NCI-H2081 (cell line): ENCODE results near the gene MAP2K2.

Source experiments
- DNase-seq, 2 experiments: peaks; one replicate each; lab custom pipeline; 2025; lab: John Stamatoyannopoulos, UW

The MAP2K2 gene

DNA sequence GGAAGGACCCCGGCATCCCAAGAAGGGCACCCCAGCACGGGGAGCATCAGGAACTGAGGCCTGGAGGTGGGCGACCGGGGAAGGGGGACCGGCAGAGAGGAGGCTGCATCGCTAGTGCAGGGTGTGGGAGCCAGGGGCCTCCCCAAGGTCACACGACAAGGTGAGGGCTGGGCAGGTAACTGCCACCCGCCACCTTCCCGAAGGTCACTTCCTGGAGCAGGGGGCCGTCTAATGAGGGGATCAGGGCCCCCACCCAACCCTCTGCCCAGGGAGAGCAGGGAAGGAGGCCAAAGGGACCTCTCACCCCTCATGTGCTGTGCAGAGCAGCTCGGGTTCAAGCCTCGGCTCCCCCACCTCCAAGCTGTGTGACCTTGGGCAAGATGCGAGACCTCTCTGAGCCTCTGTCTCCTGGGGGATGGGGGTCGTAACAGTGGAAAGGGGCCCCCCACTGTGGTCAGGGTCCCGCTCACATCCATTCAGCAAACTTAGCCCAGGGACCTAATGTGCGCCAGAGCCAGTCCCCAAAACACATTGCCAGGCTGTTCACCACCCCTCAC lies 63.2 kb downstream of the MAP2K2 start:
- DNase-seq = no peak

DNA sequence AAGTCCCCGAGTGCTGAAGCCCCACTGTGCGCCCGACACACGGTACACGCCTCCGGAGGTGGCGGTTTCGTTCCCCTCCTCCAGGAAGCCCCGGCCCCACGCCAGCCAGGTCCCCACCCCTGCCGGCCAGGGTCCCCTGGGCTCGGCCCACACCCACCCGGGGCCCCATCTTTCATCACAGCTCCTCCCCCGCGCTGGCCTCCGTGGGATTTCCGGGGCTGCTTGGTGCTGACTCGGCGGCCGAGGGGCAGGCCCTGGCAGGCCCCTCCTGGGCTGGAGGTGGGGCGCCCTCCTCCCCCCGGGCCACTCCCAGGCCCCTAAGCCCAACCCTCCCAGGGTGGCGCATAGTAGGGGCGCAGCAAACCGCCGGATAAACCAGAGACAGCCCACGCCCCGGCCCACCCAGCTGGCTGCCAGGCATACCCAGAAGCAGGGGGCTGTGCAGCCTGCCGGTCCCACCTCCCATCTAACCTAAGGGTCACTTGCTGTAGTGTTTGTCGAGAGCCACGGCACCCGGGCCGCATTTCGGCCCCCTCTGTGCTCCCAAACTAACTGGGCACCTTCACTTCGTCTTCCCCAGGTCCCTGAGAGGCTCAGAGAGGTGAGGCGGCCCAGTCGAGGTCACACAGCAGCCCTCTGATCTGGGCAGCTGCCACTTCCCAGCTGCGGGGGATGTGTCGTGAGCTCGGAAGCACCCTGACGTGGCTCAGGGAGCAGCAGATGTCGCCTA lies 63.9 kb downstream of the MAP2K2 start:
- DNase-seq = no peak

DNA sequence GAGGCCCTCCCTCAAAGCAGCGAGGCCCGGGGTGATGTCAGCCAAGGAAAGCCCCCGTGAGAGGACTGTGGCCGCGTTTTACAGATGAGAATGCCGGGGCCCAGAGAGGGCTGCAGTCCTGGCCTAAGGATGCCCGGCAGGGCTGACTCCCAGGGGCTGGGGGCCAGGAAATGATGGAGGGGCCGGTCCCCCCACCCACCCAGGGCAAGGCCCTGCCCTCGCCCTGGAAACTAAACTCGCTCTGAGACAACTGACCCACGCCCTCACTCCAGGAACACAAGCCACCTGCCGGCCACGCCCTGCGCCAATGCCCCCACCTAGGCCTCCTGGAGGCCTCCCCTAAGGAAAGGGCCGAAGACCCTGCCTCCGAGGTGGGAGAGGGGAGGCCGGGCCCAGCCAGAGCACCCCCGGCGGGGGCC lies 64.5 kb downstream of the MAP2K2 start:
- no peak for DNase-seq

DNA sequence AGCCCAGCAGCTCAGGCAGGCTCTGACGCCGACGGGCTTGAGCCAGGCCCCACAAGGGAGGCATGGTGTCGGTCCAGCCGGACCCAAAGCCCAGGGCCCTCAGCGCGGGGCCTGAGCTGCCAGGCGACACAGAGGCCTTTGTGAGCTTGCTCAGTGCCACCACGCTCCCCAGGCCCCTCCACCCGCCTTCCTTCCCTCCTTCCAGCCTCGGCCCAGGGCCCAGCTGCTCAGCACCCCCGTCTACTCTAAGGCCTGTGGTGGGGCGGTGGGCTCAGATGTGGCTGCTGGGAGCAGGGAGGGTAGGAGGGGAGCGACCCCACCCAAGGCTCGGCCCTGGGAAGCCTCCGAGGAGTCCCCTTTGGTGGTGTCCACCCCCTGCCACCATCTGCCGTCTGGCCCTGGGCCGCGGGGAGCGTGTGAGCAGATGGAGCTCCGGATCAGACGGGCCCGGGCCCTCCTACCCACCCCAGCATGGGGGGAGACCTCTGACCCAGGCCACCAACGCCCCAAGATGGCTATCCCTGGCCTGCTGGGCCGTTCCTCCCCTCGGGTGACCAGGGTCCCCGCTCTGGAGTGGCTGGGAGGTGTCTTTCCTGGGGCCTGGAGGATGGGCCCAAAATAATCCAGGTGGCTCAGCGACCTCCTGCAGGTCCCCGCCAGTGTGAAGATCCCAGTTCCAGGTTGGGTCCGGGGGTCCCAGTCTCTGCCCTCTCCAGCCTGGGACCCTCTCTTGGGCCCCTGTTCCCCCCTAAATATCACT lies 65.0 kb downstream of the MAP2K2 start:
- DNase-seq = no peak

DNA sequence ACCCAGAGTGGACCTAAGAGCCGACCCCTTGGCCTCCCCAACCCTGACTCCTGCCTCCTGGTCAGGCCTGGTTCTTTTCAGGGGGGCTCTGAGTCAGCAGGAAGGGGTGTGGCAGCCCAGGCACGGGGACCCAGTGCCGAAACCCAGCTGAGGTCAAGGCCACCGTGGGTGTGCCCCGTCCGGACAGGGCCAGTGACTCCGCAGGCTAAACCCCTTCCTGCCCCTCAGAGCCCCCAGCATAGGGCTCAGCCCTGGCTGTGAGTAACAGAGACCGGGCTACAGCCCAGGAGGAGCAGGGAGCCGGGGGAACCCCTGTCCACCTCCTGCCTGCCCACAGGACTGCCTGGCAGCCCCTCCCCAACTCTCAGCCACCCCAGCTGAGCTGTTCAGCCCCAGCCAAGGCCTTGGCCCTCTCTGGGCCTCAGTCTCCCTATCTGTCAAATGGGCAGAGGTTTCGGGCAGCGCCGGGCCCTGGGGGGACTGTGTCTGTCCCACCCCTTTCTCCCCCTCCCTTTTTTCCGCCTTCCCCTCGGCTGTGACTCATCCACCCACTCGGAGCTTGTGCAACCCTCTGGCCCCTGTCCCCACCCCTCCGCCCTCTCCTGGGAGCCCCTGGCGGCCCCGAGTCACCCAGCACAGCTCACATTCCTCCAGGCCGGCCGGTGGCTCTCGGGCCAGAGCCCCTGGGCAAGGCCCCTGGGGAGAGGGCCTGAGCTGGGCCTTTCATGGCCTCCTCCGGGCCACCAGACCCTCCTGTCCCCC lies 65.8 kb downstream of the MAP2K2 start:
- DNase-seq = no peak

DNA sequence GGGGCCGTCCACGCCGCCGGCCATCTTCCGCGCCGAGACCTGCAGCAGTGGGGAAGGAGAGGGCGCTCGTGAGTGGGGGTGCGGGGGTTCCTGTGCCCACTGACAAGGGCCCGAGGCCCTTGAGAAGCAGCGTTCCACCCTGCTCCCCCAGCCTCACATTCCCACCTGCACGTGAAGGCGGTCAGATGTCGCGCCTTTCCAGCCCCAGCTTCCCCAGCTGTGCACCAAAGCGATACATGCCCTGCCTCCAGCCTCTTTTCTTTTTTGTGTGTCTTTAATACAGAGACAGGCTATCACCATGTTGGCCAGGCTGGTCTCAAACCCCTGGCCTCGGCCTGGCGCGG lies 68.7 kb downstream of the MAP2K2 start:
- DNase-seq = no peak

DNA sequence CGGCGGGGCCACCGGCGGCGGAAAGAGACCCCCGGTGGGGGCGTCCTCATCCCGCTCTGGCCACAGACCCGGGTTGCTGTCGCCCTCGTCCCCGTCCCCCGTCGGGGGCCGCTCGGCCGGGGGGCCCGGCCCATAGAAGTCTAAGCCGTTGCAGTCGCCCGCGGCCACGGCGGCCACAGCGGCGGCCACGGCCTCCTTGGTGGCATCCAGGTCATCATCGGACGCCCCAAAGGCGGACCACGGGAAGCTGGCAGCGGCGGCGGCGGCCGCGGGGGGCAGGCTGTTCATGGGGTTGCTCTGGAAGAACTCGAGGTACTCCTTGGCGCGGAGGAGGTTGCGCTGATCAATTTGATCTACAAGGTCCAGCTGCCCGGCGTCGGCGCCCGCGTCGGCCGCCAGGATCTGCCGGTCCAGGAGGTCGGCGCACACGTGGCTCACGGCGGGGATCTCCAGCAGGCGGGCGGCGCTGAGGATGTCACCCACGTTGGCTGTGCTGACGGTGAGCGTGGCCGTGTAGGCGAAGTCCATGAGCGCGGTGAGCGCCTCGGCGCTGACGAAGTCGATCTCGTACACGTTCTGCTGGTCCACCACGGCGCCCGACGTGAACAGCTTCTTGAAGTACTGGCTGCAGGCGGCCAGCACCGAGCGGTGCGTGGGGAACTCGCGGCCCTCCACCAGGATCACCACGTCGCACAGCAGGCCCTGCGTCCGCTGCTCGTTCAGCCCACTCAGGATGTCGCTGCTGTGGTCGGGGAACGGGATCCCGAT lies 69.3 kb downstream of the MAP2K2 start:
- DNase-seq = no peak

DNA sequence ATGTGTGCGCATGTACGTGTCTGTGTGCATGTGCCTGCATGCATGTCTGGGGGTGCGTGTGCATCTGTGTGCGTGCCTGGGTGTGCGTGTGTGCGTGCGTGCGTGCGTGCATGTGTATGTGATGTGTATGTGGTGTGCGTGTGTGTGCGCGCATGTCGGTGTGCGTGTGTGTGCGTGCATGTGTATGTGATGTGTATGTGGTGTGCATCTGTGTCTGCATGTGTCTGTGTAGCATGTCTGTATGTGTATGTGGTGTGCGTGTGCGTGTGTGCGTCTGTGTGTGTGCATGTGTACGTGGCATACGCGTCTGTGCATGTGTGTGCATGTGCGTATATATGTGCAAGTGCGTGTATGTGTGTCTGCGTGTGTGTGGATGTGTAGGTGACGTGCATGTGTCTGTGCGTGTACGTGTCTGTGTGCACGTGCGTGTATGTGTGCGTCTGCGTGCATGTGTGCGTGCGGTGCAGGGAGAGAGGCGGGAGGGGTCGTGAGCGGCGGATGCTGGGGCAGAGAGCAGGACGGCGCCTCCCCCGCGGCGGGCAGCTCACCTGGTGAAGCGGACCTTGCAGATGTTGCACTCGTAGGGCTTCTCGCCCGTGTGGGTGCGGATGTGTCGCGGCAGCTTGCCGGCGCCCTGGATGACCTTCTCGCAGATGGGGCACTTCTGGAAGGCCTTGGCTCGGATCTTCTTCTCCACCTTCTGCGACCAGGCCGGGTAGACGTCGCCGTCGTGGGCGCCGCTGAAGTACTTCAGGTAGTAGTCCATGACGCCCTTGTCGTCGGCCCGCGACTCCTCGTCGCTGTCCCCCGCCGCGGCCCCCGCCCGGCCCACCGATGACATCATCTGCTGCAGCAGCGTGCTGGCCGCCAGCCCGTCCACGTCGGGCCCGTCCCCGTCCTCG lies 70.2 kb downstream of the MAP2K2 start:
- no peak for DNase-seq

DNA sequence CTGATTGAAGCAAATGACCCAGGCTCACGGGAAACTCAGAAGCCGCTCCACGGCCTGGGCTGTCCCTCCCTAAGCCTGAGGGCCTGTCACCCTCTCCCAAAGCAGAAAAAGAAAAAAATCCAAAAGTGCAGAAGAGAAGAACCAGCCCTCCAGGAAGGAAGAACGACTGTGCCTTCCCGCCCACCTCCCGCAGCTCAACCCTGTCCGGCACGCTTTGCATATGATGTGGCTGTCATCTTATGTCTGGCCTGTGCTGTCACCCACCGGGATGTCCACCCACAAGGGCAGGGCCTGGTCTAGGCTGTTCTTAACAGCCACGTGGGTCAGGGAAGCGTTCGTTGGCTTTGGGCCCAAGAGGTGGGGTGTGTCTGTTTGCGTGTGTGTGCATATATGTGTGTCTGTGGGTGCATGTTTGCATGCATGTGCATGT lies 70.9 kb downstream of the MAP2K2 start:
- no peak for DNase-seq

DNA sequence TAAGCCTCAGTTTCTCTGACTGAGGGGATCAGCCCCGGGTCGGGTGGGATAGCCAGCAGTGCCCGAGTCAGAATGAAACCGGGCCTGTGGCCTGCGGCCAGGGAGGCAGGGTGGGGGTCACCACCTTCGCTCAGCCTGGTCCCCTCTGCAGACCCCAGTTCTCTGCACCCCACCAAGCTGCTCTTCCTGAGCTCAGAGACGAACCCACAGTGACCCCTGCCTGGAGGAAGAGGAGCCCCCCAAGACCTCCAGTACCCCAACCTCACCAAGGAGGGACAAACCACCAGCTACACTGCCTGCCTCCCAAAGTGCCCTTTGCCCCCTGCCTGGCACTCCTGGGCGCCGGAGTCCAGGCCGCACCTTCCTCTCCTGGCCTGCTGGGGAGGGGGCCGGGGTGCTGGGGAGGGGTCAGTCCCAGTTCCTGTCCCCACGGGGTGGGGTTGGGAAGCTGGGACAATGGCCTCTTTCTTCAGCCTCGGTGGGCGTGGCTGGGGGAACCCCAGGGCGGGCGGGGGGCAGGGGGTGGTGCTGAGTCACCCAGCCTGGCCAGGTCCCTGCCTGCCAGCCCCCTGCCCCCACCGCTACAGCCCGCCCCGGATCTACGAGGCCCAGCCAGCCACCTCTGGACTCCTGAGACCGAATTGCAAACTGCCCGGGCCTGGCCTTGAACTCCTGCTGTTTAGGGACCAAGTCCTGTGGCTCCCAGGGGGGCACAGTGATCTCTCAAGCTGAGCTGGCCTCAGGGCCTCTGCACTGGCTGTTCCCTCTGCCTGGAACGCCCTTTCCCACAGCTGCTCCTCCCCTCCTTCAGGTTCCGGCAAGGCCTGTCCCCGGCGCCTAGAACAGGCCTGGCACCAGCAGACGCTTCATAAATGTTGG lies 71.6 kb downstream of the MAP2K2 start:
- no peak for DNase-seq

DNA sequence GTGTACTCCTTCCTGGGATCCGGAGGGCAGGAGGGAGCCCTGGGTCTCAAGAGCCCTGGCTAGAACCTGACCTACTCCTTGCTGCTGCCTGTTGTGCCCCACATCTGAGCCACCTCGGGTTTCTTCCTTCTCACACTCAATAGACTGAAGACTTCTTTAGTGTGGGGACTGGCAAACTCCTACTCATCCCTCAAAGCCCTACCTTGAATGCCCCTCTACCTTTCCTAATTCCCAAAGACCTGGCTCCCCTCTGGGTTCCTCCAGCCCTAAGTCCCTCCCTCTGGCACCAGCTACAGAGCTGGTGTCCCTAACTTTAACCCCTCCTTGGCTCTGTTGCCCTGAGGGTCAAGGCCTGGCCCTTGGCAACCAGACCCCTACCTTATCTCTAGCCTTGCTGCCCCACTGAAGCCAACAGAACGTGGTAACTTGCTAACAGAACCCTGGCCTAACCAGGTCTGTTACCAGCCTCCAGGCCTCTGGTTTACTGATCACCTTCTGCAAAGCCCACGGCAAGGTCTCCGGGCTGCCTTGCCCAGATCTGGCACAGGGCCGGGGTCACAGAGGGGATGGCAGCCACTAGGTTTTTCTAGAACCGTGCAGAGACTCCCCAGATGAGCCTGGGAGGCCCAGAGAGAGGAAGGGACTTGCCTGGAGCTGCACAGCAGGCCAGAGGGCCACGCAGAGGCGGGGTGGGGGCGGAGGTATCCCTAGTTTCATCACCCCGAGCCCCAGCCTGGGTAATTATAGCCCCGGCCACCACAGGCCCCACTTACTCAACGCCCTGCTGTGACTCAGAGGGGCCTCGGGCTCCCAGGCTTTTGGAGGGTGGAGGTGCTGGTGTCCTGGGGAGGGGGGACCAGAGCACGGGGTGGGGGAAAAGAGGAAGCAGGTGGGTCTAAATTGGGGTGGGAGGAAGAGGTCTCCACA lies 72.5 kb downstream of the MAP2K2 start:
- DNase-seq = no peak

DNA sequence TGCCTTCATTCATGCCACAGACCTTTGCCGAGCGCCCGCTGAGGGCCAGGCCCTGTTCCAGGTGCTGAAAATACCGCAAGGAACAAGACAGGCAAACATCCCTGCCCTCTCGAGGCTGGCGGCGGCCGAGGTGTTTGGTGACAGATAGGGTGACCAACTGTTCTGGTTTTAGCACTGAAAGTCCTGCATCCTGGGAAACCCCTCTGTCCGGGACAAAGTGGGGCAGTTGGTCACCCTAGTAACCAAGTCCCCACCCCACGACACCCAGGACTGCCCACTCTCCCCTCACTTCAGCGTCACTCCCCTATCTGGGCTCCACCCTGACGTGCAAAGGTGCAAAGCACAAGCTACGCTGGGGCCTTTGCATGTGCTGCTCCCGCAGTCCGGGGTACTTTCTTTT lies 74.5 kb downstream of the MAP2K2 start:
- no peak for DNase-seq

DNA sequence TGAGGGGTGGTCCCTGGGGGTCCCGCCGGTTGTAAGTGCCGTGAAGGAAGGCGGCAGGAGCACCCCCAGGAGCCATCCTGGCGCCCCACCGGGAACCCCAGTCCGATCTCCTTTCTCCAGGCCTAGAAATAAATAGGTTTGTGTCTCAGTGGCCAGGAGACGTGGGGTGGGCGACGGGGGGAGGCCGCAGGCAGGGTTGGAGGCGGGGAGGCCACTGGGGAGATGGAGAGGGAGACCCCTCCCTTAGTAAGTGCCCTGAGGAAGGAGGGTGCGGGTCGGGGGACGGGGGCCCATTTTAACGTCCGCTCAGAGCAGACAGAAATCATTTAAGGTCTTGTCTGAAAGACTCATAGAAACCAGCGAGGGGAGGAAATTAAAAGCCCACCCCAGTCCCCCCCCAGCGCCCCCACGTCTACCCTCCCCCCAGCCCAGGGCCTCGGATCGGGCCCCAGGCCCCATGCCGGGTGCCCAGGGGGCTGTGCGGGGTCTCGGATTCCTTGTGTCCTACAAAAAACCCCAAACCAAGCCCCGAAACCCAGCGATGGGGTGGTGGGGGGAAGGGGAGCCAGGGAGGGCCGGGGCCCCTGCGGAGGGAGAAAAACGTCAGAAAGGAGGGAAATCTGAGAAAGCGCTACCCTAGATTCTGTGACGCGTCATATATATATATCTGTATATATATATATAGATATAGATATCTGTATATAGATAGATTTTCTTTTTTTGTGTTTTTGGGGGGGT lies 76.8 kb downstream of the MAP2K2 start:
- DNase-seq = no peak

DNA sequence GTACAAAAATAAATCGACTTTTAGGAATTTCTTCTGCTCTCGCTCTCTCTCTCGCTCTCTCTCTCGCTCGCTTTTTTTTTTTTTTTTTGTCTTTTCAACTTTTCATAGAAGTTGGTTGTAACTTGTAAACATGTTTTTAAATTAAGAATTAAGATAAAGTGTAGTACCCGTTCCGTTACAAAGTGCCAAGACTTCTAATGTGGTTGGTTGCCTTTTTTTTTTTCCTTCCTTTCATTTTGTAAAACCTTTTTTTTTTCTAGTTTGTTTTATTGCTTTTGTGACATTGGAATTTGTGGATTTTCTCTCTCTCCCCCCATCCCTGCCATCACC lies 77.6 kb downstream of the MAP2K2 start:
- no peak for DNase-seq

DNA sequence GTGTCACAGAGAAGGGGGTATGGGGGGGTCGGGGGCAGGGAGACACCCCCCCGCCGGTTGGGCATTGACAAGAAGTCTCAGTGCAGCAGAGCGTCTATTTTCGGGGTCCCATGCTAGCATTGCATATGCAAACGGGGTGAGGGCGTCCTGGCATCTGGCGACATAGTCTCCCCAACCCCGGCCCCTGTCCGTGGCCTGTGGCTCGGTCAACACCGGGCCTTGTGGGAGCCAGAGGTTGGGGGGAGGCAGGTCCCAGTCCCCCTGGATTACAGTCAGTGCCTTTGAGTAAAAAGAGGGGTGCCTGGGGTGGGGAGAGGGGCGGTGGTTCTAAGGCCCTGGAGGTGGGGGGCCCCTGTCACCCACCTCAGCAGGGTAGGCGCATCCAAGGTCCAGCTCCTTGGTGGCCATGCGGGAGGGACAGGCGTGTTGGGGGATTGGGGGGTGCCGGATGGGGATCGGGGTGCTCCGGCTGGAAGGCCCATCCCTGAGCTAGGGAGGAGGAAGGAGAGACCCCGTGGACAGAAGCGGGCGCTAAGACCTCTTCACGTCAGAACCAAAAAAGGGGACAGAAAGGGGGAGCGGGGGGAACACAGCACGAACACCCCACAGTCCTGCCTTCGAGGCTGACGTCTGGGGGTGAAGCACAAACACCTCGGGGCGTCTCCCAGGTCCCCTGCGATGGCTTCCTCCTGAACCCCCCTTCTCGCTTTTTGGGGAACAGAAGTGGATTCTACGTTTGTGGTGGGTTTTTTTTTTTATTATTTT lies 78.1 kb downstream of the MAP2K2 start:
- no peak for DNase-seq

DNA sequence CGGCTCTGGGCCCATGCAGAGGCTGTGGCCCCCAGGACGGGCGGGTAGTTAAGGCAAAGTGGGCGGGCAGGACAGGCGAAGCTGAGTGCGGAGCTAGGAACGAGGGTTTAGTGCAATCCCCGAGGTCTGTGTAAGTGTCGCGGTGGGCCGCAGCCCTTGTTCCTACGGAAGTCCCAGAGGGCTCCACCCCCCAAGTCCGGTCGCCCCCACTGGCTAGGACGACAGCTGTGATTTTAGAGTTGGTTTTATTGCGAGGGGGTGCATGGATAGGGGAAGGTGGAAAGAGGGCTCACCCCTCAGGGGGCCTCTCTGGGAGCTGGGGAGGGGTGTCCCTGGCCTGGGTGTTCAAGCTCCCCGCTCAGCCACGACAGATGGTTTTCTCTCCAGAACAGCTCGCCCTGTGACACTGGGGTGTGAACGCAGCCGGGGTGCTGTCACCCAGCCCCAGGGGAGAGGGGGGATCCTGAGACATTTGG lies 78.9 kb downstream of the MAP2K2 start:
- no peak for DNase-seq
